NCI-H2107 (cell line): ENCODE results near the gene QSOX1.

Source experiments
- DNase-seq: peaks from one replicate; lab custom pipeline; 2025; lab: John Stamatoyannopoulos, UW

QSOX1 gene

DNA sequence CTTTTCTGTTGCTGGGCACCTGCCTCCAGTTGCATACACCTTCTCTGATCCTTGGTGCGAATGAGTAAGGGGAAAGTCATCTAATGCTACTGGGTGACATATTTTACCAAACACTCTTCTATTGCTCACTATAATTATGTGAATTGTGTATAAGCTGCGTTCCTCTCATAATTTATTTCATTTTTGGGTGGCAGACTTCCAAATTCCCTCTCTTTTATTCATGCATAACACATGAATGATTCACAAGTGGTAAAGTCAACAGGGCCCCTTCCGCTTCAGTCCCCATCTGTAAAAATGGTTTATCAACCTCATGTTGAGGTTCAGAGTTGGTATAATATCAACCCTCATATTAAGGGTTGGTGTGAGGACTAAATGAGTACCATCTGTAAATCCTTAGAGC lies 3.2 kb upstream of the QSOX1 start:
- no peak for DNase-seq

DNA sequence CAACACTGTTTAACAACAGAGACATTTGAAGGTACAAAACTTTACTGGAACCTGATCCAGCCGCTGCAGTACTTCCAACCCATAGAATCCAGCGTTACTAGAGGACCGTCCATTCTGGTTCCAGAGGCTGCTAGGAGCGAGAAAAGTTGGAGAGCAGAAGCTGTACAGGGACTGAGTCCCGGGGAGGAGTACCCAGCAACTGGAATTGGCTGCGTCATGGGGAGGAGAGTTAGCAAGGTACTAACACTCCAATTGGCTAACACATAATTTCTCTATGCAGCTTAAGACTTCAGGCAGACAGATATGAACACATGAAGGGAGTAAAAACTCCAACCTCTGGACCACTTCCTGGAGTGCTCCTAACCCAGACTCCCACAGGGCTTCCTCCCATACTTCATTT lies 2.1 kb upstream of the QSOX1 start:
- DNase-seq, result no peak

GRCh38 chr1:180153032-180153431 lies 1.6 kb upstream of the QSOX1 start:
- DNase-seq, result no peak

- no peak for DNase-seq
These were observed 705 bp upstream of the QSOX1 start for GRCh38 chr1:180154003-180154324.

GRCh38 chr1:180155182-180155682 lies 563 bp downstream of the QSOX1 start:
- DNase-seq, result no peak

GRCh38 chr1:180156201-180156600 lies 1.5 kb downstream of the QSOX1 start:
- no peak for DNase-seq

GRCh38 chr1:180156631-180157091 lies 2.0 kb downstream of the QSOX1 start:
- DNase-seq, result no peak

- no peak for DNase-seq
These were observed 2.4 kb downstream of the QSOX1 start for GRCh38 chr1:180157108-180157507.

DNA sequence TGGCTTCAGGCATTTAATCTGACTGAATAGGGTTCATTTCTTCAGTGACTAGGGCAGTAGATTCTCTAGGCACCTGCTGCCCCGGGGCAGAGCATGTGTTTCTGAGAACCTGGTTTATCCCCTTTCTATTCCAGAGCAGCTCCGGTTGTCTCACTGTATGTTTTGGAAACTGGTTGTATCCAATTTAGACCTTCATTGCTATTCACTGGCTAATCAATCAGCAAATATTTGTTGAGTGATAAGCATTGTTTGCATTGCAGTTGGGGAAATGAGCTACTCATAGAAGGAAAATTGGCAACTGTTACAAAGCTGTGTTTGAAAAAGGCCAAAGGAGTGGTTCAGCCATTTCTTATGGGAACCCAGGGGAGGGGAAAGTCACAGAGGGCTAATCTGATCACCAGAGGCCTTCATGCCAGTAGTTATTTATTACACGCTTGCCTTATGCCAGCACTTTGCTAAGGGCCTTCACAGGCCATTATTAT lies 2.9 kb downstream of the QSOX1 start:
- no peak for DNase-seq

- no peak for DNase-seq
These were observed 3.8 kb downstream of the QSOX1 start for GRCh38 chr1:180158149-180159147.

DNA sequence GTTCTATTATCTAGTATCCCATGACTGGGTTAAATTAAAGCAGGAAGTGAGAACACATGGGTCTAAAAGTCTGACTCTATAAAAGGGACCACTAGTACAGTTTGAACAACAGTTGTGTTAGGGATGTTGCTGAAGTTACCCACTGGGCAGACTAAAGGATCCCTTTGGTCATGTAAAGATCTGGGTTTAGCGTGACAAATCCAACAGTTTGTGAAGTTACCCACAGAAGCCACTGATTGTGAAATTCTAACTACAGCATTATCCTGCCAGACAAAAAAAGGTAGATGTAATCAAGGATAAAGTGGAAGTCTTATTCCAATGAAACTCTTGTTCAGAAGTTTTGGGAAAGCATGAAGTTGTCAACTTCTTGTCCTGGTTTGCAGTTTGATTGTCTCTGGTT lies 5.7 kb downstream of the QSOX1 start:
- no peak for DNase-seq

DNA sequence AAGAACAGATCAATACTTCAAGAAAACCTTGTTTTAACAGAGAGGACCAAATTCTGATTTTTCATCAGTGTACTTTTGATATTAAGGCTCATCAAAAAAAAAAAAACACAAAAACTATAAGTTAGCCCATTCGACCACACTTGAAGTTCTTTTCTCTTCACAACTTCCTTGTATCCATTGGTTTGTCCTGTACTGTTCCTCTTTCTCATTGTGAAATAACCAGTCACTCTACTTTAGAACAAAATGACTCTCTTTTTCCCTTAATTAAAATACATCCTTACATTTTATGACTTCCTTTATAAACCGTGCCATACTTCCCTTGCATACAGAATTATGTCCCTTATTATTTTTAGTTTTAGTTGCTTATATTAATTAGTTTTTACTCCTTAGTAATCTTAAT lies 8.4 kb downstream of the QSOX1 start:
- DNase-seq, result no peak

- no peak for DNase-seq
These were observed 10.4 kb downstream of the QSOX1 start for GRCh38 chr1:180165096-180165495.

GRCh38 chr1:180165509-180166435 lies 11.1 kb downstream of the QSOX1 start:
- no peak for DNase-seq

GRCh38 chr1:180166436-180166800 lies 11.7 kb downstream of the QSOX1 start:
- no peak for DNase-seq

DNA sequence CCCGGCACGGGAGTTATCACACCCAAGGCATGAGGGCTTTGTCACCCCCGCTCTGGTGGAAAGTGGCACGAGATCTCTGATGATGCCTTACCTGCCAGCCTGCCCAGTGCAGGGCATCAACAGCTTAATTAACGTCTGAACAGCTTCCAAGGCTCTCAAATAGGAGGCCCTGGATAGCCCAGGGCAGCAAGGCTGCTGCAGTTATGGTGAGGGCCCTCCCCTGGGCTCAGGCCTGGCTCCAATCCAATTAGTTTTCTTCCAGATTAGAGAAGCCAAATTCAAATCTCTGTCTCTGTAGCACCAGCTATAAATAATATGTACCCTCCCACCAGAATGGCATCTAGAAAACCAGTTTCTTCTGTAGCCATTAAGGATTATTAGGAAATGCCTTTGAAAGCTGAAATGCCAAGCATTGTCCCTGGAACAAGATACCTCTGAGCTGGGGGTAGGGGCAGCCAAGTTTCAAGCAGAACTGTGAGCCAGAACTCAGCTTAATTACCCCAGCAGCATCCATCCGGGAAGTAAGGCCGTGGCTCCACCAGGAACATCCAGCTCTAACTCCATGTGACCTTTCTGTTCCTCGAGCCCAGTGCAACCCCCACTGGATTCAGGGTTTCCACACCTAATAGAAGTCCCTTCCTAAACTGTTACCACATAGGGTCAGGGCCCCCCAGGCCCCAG lies 12.5 kb downstream of the QSOX1 start:
- DNase-seq, result no peak

DNA sequence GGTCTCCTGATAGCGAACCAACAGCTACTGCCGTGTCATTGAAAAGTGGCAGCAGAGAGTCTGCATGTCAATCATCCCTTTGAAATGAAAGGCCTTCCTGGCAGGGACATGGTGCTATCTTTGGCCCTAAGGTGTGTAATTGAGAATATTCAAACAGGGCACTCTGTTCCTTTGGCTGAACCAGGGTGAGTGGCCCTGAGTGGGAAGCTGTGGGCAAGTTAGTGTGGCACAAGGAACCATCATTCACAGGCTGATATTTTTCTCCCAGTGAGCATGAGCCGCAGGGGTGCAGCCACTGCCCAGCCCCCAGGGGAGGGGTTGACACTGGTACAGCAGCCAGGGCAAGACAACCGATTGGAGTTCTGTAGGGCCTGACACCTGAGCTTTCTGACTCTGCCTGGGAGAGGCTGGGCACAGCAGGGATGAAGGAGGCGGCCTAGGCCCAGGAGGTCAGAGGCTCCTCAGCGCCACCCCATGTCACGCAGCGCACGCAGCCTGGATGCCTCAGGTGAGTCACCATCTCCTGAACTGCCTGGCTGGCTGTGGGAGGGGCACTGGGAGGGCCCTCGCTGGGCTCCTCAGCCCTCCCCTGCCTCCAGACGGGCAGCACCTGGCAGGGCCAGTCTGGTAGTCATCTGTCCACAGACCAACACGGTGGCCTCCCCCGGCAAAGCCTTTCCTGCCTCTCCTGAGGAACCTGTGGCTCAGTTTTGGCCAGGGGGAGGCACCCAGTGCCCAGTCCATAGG lies 13.2 kb downstream of the QSOX1 start:
- peak; percentile 67 for DNase-seq

DNA sequence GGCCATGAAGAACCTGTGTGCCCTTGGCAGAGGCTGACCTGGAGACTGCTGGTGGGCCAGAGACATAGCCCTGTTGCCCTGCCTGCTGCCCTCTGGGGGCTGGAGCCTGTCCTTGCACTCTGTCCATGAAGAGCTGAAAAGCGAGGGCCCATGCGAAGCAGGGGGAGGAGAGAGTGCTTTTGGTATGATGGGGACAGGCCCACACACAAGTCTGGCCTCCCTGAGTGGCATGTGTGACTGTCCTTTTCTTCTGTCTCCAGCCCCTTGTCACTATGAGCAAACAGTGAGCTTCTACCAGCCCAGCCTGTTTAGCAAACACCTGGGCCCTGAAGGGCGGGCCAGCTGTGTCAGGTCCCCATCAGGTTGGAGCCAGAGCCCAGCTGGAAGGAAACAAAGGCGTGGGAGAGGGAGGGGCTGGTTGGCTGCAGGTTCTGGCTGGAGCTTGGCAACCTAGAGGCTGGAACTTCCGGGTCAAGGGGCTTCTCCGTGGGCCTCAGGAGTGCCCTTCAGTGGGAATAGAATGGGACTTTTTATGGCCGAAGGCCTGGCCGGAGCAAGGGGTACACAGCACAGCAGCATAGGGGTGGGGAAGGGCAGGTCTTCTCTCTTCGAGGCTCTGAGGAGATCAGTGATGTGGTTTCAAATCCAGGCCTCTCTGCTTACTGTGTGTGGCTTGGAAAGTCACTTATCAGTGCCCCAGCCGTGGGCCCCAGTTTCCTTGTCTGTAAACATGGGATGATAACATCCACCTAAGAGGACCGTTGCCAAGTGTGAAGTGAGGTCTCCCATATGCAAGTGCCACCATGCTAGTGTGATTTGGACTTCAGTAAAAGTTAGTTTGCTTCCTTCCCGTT lies 14.3 kb downstream of the QSOX1 start:
- DNase-seq, result no peak

GRCh38 chr1:180169640-180170195 lies 15.0 kb downstream of the QSOX1 start:
- no peak for DNase-seq
